Measurements from ENCODE around the gene PIP5K1B. TPM values are rescaled to one million over a fixed set of nuclear protein-coding genes. Genes with fewer than 3 reads are reported as not detected.

Gene PIP5K1B
- total and polyA plus RNA-seq, 2 of the 13 experiments (the other 11 are each of a cell fraction or from before 2014, with no cell fraction given) = 15.8 to 17.5 TPM

- peak; percentile 61; the same call in 1 of the 2 replicates for TF ChIP-seq ZNF543 (CRISPR knock-in tag; IDR thresholded peaks at IDR 0.05)
- TF ChIP-seq, protein P1, sequence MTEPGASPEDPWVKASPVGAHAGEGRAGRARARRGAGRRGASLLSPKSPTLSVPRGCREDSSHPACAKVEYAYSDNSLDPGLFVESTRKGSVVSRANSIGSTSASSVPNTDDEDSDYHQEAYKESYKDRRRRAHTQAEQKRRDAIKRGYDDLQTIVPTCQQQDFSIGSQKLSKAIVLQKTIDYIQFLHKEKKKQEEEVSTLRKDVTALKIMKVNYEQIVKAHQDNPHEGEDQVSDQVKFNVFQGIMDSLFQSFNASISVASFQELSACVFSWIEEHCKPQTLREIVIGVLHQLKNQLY (CRISPR knock-in tag; IDR thresholded peaks at IDR 0.05) = no peak; the same call in 1 of the 2 replicates
- TF ChIP-seq ZNF629 (CRISPR knock-in tag; conservative IDR thresholded peaks at IDR 0.05) = 0 out of 2 replicates have a peak, but pooled peaks have one; percentile 33
- peak; percentile 59; the same call in 1 of the 2 replicates for TF ChIP-seq ZNF431 (CRISPR knock-in tag; IDR thresholded peaks at IDR 0.05; ENCODE audit: borderline replicate concordance, low read depth)
- no peak for TF ChIP-seq ATAD3A (CRISPR knock-in tag; IDR thresholded peaks at IDR 0.05)
- TF ChIP-seq ZNF280D (CRISPR knock-in tag; IDR thresholded peaks at IDR 0.05) = peak; percentile 74; the same call in 1 of the 2 replicates
- TF ChIP-seq E2F1 (CRISPR knock-in tag; IDR thresholded peaks at IDR 0.05) = peak; percentile 25
- TF ChIP-seq SRSF4 (IDR thresholded peaks at IDR 0.05; ENCODE audit: low read depth, low read length, poor library complexity, severe bottlenecking) = no peak
- TF ChIP-seq, protein P2, sequence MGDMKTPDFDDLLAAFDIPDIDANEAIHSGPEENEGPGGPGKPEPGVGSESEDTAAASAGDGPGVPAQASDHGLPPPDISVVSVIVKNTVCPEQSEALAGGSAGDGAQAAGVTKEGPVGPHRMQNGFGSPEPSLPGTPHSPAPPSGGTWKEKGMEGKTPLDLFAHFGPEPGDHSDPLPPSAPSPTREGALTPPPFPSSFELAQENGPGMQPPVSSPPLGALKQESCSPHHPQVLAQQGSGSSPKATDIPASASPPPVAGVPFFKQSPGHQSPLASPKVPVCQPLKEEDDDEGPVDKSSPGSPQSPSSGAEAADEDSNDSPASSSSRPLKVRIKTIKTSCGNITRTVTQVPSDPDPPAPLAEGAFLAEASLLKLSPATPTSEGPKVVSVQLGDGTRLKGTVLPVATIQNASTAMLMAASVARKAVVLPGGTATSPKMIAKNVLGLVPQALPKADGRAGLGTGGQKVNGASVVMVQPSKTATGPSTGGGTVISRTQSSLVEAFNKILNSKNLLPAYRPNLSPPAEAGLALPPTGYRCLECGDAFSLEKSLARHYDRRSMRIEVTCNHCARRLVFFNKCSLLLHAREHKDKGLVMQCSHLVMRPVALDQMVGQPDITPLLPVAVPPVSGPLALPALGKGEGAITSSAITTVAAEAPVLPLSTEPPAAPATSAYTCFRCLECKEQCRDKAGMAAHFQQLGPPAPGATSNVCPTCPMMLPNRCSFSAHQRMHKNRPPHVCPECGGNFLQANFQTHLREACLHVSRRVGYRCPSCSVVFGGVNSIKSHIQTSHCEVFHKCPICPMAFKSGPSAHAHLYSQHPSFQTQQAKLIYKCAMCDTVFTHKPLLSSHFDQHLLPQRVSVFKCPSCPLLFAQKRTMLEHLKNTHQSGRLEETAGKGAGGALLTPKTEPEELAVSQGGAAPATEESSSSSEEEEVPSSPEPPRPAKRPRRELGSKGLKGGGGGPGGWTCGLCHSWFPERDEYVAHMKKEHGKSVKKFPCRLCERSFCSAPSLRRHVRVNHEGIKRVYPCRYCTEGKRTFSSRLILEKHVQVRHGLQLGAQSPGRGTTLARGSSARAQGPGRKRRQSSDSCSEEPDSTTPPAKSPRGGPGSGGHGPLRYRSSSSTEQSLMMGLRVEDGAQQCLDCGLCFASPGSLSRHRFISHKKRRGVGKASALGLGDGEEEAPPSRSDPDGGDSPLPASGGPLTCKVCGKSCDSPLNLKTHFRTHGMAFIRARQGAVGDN (CRISPR knock-in tag; IDR thresholded peaks at IDR 0.05) = peak; percentile 93
- 0 out of 2 replicates have a peak, but pooled peaks have one; percentile 19 for TF ChIP-seq ZNF607 (CRISPR knock-in tag; IDR thresholded peaks at IDR 0.05; ENCODE audit: borderline replicate concordance)
- peak; percentile 67 for TF ChIP-seq SPEN (CRISPR knock-in tag; IDR thresholded peaks at IDR 0.05; ENCODE audit: low read depth)
These were observed 330.6 kb downstream of the PIP5K1B start, which contains the start of gene FXN (continued) for GRCh38 chr9:69035438-69036308.
